GM19395 (cell line): ENCODE data around the gene DHRS4.

Experiments used
- ATAC-seq: cut with Tn5 transposase; IDR thresholded peaks from one replicate; pipeline ENCODE4 v1.9.1; 2021; ENCODE audit warnings: mild to moderate bottlenecking, moderate library complexity; ENCODE audit not compliant: unreplicated experiment

DHRS4 gene

DNA sequence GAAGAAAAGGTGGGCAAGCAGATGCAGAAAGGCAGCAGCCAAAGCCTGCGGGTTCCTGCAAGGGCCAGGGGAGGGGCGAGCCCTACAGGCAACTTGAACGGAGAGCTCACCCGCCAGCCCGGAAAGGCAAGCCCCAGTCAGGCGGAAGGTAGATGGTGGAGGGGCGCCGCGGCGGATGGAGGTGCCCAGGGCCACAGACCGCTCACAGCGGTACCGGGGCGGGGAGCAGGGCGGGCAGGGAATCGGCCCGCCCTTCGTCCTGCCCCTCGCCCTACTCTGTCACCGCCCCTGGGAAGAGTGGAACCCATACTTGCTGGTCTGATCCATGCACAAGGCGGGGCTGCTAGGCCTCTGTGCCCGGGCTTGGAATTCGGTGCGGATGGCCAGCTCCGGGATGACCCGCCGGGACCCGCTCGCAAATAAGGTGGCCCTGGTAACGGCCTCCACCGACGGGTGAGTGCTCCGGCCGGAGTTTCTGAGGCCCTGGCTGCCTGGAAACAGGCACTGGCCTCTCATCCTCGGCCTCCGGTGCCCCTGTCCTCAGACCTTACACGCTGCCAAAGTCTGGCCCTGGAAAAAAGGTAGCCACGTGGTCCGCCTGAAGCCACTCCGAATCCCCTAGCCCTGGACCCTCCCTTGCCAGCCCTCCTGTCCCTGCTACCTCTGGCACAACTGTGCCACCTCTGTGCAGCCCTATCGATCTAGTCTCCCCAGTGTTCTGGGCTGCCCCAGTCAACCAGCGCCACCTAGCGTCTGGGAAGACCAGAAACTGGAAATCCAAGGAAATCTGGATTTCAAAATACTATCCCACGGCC, at the start of gene DHRS4:
Gene DHRS4, plus strand, starts transcription at position 307 of the 815 bp plus-strand sequence. Its CDS starts 19 bp downstream, at position 326.
- peak; percentile 87 for ATAC-seq

DNA sequence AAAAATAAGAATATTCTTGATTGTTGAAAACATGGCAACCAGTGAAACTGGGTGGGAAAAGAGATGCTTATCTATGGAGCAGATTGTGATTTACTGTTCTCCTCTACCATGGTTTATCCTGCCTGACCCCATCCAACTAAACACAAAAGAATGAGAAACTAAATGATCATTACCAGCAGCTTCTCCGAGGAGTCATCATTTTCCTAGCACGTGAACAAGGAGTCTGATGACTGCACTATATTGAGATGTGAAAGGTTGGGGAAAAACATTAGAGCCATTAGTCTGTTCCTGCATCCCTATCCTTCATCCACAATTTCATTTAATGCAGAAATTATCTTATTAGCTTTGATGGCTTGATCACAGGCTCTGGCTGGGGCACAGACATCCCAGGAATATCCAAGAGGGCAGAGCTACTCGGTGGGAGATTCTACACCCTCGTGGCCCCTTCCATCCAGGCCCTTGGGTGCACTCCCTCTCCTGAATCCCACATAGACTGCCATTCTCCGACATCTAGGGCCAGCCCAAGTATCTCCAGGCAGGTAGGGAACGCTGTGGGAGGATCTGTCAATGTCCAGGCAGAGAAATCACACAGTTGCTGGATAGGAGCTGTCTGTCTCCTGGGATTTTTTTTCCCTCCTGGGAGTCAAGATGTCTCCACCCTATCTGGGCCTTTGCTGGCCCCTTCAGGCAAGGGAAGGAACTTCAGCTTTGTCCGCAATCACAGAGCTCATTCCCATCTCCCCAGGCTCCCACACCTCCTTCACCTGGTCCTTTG, 43.3 kb upstream of the DHRS4 start:
- ATAC-seq = no peak

- no peak for ATAC-seq
Measured at GRCh38 chr14:23910876-23911210, 42.7 kb upstream of the DHRS4 start.

DNA sequence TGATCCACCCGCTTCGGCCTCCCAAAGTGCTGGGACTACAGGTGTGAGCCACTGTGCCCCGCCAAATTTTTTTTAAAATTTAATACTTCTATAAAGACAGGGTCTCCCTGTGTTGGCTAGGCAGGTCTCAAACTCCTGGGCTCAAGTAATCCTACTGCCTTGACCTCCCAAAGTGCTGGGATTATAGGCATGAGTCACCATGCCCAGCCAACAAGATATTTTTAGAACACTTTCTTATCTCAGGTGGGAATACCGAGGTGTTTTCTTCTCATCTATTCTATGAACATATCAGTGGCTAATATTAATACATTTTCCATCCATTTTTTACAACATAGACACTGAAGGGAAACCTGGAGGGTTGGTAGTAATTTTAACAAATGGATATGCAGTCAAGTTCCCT, 38.0 kb upstream of the DHRS4 start:
- no peak for ATAC-seq

DNA sequence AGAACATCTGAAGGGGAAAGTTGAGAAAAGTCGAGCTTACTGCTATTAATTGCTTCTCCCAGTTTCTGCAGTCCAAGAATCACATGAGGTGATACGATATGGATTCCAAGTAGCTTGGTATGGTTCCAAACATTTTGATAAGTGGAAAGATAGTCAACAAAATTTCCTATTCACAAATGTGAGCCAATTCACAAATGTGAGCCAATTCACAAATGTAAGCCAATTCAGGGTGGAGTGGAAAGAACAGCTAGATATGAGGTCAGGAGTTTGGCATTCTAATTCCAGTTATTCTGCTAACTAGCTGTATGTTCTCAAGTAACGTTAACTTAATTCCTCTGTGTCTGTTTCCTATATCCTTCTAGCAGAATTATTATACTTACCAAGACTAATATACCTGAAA, 37.6 kb upstream of the DHRS4 start:
- no peak for ATAC-seq

- ATAC-seq = no peak
Measured at GRCh38 chr14:23916446-23916845, 37.1 kb upstream of the DHRS4 start.

DNA sequence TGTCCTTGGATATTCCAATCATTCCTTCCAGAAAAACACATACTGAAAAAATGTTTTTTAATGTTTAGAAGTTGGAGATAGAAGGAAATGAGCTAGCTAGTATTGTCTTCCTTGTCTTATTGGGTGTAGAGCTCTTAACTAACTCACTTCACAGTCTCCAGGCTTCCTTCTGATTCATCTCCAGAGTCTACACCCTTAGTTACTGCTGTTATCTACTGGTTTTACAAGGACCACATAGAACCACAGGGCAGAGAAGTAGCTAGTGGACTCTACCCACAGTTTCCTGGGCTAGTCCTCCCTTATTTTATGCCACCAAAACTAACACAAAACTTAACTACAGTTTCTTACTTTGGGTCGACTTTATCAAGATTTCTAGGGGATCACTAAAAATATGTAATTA, 31.0 kb upstream of the DHRS4 start:
- no peak for ATAC-seq

- no peak for ATAC-seq
Measured at GRCh38 chr14:23925523-23926075, 28.0 kb upstream of the DHRS4 start.

- ATAC-seq = no peak
Measured at GRCh38 chr14:23926543-23926942, 27.0 kb upstream of the DHRS4 start.

DNA sequence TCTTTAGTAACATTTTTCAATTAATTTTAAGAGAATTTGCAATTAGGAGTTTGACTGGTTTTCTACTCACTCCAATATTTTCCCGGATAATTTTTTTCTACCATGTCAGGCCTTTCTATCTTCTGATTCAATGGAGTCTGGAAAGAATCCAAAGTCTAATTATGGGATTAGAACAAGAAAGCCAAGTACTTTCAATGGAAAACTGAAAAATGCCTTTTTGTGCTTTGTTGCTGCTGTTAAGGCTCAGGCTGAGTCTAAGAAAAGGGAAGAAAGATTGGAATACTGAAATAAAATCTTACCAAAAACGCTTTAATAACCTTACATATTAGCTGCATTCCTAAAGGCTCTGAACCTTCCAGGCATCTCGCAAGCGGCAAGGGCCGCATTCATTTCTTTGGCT, 24.4 kb upstream of the DHRS4 start:
- ATAC-seq = no peak

DNA sequence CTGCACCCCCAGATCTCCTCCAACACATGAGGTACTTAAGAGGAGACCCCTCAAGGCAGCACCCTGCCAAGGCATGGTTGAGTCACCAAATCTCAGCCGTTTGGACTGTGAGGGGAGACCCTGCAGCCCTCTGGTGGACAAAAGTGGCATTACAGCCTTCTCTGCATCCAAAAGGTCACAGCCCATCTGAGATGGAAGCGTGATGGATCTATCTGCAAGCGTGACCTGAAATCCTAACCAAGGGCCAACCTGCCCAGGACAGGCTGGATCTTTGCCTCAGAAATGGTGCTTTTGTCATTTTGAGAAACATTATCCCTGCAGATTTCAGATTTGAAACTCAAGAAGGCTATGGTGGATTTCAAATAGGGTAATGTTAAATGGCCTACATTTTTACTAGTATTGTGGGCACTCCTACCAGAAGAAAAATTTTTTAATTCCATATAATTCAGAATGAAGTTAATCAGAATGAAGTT, 23.7 kb upstream of the DHRS4 start:
- ATAC-seq = peak; percentile 60

DNA sequence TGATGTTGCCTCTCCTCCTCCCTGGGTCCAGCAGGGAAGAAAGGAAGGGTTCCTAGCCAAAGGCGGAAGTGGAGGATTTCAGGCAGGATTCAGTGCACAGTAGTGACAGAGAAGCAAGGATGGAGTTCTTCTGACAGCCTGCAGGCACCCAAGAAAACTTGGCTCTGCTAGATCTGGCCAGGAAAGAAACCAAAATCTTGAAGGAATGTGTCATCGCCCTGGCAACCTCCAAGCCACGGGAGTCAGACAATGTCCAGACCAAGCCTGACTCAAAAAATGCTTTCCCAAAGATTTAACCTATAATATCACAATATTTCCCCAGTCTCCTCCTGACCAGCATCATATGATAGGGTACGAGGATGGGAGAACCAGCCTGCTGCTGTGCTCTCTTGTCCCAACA, 22.8 kb upstream of the DHRS4 start:
- no peak for ATAC-seq

- no peak for ATAC-seq
Measured at GRCh38 chr14:23931721-23932289, 21.8 kb upstream of the DHRS4 start.

- ATAC-seq = no peak
Measured at GRCh38 chr14:23932639-23933038, 20.9 kb upstream of the DHRS4 start.

DNA sequence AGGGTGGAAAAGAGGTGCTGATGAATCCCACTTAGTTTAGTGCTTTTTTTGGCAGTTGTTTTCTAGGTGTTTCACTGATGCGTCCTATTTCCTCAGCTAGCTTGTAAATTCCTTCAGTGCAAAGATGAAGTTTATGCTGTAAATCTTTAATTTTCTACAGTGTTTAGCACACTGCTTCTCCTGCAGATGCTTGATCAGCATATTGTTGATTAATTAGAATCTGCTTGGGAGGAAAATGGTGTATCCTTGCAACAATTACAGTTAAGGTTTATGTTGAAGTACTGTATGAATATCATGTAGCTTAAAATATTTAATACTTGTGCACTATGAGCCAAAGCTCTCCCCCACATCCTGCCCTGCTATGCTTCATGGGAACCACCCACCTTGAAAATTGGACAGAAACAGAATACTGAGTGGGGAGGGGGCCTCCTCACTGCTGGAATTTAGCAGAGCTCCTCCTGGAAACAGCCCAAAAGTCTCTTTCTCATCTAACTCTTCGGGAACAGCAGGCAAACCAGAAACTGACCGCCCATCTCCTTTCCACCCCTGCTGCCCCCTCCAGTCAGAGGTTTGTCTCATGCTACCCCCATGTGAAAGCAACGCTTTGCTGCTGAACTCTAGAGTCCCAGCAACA, 20.3 kb upstream of the DHRS4 start:
- no peak for ATAC-seq

GRCh38 chr14:23933742-23934128, 19.8 kb upstream of the DHRS4 start:
- no peak for ATAC-seq

DNA sequence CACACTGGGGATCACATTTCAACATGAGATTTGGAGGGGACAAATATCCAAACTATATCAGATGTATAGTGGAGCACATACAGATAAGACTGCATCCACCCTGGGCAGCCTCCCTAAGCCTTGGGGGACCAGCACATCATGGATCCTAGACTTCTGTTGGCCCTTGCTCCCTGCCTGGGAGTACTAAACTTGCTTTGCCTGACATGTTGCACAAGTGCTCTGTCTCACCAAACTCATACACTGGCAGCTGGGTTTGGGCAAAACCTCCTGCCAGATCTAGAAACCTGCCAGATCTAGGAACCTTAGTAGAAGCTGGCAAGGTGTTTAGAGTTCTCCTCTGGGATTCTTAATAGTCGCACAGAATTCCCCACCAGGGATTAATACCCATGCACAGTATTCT, 18.4 kb upstream of the DHRS4 start:
- no peak for ATAC-seq

- ATAC-seq = no peak
Measured at GRCh38 chr14:23936084-23936829, 17.3 kb upstream of the DHRS4 start.

DNA sequence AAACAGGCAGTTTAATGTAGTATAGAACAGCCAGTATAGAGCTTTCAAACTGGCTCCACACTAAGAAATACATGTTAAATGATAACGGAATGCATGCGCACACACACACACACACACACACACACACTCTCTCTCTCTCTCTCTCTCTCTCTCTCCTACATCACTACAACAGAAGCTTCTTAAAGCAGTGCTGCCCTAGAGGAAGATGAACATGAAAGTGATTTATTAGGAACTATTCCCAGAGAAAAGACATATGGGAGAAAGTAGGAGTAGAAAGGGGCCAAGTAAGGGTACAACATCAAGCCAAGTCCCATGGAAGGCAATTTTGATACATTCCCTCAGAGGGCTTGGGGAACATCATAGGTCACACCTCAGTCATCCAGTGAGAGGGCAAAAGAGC, 16.4 kb upstream of the DHRS4 start:
- ATAC-seq = no peak

GRCh38 chr14:23938823-23939222, 14.7 kb upstream of the DHRS4 start:
- ATAC-seq = no peak
